Ishikawa (cell line): Measurements from ENCODE around the gene GPC6.

ENCODE experiments used
- EP300 ChIP-seq: IDR thresholded peaks from 2 replicates; pipeline ENCODE4 v1.6.1; 2012; ENCODE audit warnings: borderline replicate concordance
- RAD21 ChIP-seq: IDR thresholded peaks from 2 replicates; pipeline ENCODE4 v1.6.1; 2012; ENCODE audit warnings: low read depth
- TEAD4 ChIP-seq: IDR thresholded peaks from 2 replicates; pipeline ENCODE4 v1.6.1; 2012
- TF ChIP-seq, protein P1 (sequence below): IDR thresholded peaks from 2 replicates; pipeline ENCODE4 v1.6.1; 2012

- TF ChIP-seq, protein P1, sequence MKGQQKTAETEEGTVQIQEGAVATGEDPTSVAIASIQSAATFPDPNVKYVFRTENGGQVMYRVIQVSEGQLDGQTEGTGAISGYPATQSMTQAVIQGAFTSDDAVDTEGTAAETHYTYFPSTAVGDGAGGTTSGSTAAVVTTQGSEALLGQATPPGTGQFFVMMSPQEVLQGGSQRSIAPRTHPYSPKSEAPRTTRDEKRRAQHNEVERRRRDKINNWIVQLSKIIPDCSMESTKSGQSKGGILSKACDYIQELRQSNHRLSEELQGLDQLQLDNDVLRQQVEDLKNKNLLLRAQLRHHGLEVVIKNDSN, result no peak
- no peak for TF ChIP-seq RAD21
- no peak for TF ChIP-seq TEAD4
- no peak for TF ChIP-seq EP300
Observed at GRCh38 chr13:93744886-93745285, 518.3 kb downstream of the GPC6 start.
